ENCODE measurements around the gene HINT2. TPM values are rescaled to one million over a fixed set of nuclear protein-coding genes. Genes with fewer than 3 reads are reported as not detected.

The HINT2 gene
- polyA plus RNA-seq, 3 donors: 46.1 to 56.8 (median 53.5) TPM

DNA sequence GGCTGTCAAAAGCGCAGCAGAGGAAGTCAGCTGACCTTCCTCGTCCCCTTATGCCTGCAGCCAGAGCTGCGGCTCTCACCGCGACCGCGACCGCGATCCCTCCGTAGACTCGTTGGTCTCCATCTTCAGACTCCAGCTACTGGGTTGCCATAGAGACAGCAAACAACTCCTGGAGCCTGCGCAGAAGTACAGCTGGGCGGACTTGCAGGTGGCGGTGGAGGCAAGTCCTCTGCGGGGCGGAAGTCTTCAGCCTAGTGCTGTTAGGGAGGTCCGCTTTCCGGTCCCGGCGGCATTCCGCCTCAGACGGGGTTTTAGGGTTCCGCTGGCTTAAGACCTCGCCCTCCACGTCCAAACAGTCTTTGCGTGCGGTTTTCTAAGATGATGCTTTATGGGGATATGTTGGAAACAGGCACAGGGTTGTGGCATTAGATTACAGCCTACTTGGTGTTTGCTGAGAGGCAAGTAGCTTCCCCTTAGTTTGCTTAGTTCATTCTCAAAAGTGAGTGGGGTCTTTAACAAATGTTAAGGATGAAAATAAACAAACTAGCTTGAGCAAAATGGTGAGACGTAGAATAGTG lies 2.7 kb downstream of the HINT2 start, which contains the start of gene SPAG8:
Gene SPAG8, minus strand, starts transcription at position 238 of the 578 bp plus-strand sequence. Its CDS starts 115 bp downstream, at position 123.
- peak in 2 of 3 donors; percentile 85 to 91 for DNase-seq (ENCODE audit: low read depth in 3 of 3, low spot score in 2 of 3)

DNA sequence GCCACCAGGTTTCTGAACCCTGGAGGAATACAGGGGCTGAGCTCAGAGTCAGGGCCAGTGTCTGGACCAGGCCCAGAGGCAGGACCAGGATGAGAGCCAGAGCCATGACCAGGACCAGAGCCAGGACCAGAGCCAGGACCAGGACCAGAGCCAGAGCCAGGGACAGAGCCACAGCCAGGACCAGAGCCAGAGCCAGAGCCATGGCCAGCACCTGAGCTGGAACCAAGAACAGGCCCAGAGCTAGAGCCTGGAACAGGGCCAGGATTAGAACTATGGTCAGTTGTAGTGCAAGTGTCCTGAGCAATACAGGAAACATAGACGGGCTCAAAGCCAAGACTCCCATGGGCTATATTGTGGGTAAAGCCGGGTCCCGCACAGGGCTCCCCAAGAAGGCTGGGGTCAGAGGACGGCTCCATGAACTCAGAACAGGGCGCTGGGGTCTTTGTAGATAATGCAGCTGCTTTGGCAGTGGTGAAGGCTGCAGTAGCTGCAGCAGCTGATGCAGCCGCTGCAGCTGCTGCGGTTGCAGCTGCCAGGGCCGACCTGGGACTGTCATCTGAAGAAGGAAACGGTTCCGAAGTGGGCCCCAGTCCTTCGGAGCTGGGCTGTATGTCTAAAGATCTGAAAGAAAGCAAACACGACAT lies 3.3 kb downstream of the HINT2 start:
- no peak for DNase-seq (ENCODE audit: low read depth in 3 of 3, low spot score in 2 of 3)

GRCh38 chr9:35810122-35810521 lies 4.7 kb downstream of the HINT2 start:
- DNase-seq (ENCODE audit: low read depth in 3 of 3, low spot score in 2 of 3): no peak

DNA sequence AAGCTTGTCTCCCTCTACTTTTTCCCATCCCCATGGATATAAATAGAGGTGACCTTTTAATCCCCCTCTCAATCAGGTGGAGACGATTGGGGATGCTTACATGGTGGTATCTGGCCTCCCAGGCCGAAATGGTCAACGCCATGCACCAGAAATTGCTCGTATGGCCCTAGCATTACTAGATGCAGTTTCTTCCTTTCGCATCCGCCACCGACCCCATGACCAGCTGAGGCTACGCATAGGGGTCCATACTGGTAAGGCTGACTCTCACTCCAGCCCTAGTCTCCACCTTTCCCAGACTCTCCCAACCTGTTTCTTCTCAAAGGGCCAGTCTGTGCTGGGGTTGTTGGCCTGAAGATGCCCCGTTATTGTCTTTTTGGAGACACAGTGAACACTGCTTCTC lies 6.4 kb downstream of the HINT2 start:
- DNase-seq (ENCODE audit: low read depth in 3 of 3, low spot score in 2 of 3): no peak

- DNase-seq (ENCODE audit: low read depth in 3 of 3, low spot score in 2 of 3): no peak
These were observed 8.7 kb downstream of the HINT2 start for GRCh38 chr9:35806101-35806500.

DNA sequence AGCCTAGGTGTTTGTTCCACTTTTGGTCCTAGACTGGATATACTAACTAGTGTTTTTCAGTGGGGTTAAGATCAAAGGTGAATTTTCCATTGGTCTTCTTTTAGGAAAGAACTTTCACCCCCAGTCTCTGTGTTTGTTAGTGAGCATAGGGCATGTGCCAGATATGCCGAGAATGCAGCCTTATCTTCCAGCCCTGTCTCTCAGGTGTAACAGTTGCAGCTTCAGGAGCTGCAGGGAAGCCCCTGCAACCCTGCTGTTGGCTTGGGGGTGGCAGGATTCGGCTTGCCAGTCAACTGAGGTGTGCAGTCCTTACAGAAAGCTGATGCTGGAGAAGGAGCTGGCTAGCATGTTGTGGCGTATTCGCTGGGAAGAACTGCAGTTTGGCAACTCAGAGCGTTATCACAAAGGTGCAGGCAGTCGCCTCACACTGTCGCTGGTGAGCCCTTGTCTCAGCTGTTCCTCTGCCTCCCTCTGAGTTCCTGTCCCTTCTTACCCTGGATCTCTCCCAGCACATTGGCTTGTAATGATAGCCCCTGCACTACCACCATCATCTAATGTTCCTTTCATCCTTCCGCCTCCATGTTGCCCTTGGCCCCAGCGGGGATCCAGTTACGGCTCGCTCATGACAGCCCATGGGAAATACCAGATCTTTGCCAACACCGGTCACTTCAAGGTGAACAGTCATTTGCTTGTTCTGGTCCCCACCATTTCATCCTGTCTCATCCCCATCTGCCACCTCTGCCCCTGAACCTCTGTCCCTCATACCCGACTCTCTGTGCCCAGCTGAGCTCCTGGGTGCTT lies 13.3 kb downstream of the HINT2 start:
- DNase-seq (ENCODE audit: low read depth in 3 of 3, low spot score in 2 of 3): no peak

- no peak for DNase-seq (ENCODE audit: low read depth in 3 of 3, low spot score in 2 of 3)
These were observed 14.3 kb downstream of the HINT2 start for GRCh38 chr9:35800530-35800929.

DNA sequence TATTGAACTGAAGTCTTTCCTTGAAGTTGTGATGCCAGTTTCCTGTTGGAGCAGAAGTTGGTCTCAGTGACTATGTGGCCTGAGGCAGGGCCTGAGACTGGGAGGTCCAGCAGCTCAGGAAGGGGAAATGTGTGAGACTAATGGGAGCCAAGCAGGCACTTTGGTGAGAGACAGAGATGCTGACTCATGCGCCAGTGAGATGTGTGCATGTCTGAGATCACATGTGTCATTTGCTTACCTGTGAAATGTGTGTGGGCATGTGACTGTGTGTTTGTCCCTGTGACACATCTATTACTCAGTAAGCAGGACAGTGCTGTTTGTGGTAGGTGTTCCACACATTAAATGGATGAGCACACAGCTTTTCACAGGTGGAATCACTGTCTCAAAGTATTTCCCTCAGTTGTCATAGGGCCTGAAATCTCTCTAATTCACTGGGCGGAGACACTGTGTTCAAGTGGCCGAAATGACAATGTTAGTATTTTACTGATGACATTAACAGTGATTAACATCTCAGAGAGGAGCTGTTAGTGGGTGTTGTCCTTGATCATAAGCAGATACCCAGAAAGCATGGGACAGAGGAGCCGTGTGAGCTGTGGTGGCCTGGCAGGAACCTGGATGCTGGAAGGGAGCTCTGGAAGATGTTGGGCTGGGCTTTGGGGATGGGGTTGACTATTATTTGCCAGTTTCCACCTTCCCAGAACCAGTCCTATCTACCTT lies 16.0 kb downstream of the HINT2 start:
- no peak for DNase-seq (ENCODE audit: low read depth in 3 of 3, low spot score in 2 of 3)

- no peak for DNase-seq (ENCODE audit: low read depth in 3 of 3, low spot score in 2 of 3)
These were observed 17.3 kb downstream of the HINT2 start for GRCh38 chr9:35797311-35798109.

DNA sequence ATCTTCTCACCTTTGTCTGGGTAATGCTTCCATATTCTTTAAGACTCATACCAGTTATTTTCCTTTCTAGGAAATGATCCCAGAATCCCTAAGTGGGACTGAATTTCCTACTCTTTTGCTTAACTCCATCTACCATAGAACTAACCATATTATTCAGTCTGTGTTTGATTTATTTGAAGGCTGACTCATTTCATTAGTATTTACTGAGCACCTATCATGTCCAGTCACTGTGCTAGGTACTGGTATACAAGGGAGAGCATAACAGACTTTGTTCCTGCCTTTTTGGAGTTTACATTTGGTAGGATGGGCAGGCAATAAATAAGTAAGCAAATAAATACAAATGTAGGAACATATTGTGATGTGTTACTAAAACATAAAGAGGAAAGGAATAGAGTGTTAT lies 19.1 kb downstream of the HINT2 start:
- DNase-seq (ENCODE audit: low read depth in 3 of 3, low spot score in 2 of 3): no peak

DNA sequence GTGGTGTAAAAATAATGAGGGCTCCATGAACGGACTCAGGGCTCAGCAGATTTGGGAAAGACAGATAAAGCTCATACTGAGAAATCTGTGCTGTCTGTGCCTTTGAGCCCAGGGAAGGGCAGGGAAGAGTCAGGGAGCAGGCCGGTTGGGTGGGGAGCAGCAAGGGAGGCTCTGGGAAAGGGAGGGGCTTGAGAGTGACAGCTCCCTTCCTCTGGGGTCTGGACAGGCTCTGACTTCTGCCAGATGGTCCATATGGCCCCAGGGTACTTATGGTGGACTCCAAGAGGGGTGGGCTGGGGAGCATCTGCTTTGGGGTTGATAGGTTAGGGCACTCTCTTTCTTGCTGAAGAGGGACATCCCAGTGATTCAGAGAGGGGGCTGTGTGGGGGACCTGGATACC lies 21.4 kb downstream of the HINT2 start:
- DNase-seq (ENCODE audit: low read depth in 3 of 3, low spot score in 2 of 3): no peak

- no peak for DNase-seq (ENCODE audit: low read depth in 3 of 3, low spot score in 2 of 3)
These were observed 22.0 kb downstream of the HINT2 start for GRCh38 chr9:35792826-35793225.

- DNase-seq (ENCODE audit: low read depth in 3 of 3, low spot score in 2 of 3): no peak
These were observed 22.6 kb downstream of the HINT2 start for GRCh38 chr9:35792024-35792813.

DNA sequence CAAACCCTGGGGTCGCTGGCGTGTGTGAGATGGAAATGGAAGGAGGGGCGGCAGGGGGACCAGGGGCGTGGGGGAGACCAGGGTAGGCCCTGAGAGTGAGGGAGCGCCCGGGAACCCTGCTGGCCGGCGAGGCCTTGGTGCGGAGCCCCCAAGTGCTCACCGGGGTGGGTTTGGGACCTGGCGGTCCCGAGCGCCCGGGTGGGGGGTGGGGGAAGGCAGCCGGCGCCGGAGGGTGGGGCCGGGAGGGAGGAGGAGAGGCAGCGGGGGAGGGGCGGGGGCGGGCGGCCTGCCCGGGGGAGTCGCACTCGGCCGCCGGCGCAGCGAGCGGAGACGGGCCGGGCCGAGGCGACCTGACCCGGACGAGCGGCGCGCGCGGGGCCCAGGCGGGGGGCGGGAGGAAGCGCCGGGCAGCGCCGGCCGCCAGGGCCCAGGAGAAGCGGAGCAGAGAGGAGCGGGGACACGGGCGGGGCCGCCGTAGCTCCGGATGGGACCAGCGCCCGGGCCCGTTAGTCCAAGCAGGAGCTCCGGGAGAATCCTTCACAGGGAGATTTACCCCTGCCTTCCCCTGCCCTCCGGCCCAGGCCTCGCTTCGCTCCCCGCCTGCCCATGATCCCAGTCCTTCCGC lies 23.4 kb downstream of the HINT2 start, which contains the start of gene NPR2:
Gene NPR2, plus strand, starts transcription at position 295 of the 625 bp plus-strand sequence. CDS start 818 bp downstream, outside the sequence.
- no peak for DNase-seq (ENCODE audit: low read depth in 3 of 3, low spot score in 2 of 3)

DNA sequence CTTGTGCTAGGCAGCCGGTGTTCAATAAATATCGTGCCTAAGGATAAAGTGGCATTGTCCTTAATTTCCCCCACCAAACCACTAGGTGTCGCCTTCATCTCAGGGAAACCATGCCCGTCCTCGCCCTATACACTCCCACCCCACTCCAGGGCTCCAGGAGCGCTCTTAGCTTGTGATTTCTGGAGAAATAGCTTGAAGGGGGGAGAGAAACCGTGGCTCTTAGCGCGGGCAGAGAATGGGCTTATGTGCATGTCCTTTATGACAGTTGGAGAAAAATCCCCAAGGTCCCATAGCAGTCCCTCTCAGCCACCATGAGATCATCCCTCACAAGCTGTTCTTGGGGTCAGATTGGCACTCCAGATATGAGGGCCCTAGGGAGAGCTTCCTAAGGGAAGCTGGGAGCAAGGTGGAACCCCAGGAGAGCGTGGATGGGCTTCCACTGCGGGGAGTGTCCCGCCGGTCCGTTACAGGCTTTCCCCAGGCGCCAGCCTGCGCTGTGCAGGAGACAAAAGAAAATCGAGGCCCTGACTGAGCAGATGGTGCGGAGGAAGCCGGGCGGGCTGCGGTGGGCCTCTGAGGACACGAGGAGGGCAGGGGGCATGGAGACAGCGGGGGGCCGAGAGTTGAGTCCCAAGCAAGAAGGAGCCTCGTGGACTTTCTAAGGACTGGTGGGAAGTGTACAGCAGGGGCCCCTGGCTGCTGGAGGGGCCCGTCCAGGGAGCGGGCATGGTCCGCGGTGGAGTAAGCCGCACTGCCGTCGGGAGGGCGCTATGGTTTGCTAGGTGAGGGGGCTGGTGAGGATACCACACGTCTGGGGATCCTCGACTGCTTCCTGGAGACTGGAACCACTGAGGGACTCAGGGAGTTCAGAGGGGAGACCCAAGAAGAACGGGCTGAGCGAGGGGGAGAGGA lies 24.2 kb downstream of the HINT2 start:
- DNase-seq (ENCODE audit: low read depth in 3 of 3, low spot score in 2 of 3): peak in 2 of 3 donors; percentile 66 to 74

DNA sequence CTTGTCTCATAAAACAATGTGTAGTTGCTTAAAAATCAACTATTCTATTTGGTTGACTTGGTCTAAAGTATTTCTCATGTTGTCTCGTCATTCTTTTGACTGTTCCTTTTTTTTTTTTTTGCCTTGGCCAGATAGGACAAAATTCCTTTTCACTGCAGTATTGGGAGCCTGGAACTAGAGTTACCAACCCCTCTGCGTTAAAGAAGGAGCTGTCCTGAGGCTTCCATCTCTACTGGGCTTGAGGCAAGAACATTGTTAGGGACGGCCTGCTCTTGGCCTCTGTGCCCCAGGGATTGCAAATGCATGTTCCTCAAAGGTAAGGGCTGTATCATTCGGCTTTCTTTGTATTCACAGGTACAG lies 24.8 kb downstream of the HINT2 start:
- DNase-seq (ENCODE audit: low read depth in 3 of 3, low spot score in 2 of 3): no peak

GRCh38 chr9:35789541-35789940 lies 25.3 kb downstream of the HINT2 start:
- DNase-seq (ENCODE audit: low read depth in 3 of 3, low spot score in 2 of 3): no peak

DNA sequence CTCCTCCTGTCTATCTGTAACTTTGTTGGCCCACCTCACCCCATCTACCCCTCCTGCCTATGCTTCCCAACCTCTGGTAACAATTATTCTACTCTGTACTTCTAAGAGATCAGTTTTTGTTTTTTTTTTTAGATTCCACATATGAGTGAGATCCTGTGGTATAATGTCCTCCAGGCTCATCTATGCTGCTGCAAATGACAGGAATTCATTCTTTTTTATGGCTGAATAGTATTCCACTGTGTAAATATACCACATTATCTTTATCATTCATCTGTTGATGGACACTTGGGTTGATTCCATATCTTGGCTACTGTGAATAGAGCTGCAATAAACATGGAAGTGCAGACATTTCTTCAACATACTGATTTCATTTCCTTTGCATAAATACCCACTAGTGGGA lies 31.4 kb downstream of the HINT2 start:
- no peak for DNase-seq (ENCODE audit: low read depth in 3 of 3, low spot score in 2 of 3)

All from right renal cortex interstitium (tissue), 3 donors.